ENCODE measurements around the gene ABCC3. TPM values are rescaled to one million over a fixed set of nuclear protein-coding genes. Genes with fewer than 3 reads are reported as not detected.
A peak's percentile ranks its signal among the peaks of the same experiment; 100 is the strongest.

Gene ABCC3
- total RNA-seq, 4 donors from 2014 or later = 297 to 655 (median 533) TPM

DNA sequence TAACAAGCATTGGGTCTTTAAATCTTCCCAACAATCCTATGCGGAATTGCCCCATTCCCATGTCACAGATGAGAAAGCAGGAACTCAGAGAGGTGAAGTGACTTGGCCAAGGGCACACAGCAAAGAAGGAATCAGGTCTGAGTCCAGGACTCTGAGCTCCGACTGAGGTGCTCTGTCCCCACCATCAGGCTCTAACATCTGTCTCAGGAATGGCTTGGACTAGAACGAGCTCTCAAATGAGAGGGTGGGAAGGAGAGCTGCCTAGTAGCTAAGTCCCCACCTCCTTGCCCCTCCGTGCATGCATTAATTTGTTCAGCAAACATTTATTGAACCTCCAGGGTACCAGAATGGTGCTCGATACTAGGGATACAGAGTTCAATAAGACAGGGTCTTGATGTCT lies 26.7 kb downstream of the ABCC3 start:
- in situ Hi-C loops (cut with MboI; ENCODE audit: low pct_ligation_motif_present in 1 of 4, low pct_unique_long_range_greater_than_20kb in 1 of 4, low sequenced_read_pairs in 3 of 4) = no loop called here
- TF ChIP-seq EP300 (IDR thresholded peaks at IDR 0.05; ENCODE audit: low read depth) (no peak), CTCF (IDR thresholded peaks at IDR 0.05) (no peak), POLR2A (IDR thresholded peaks at IDR 0.05) (no peak), POLR2AphosphoS5 (IDR thresholded peaks at IDR 0.05) (no peak)

GRCh38 chr17:50661795-50662391 lies 27.2 kb downstream of the ABCC3 start:
- Histone ChIP-seq H3K4me1 (peaks cover 31 to 57% (median 48%) of the 10 kb centered on the region in 4 donors), H3K4me3 (no peak overlapping the region), H3K36me3 (no peaks in the 10 kb centered on the region), H3K27me3 (no peaks in the 10 kb centered on the region), H3K27ac (peak overlapping the region; percentile 75 to 81 (median 80)), H3K9me3 (no peaks in the 10 kb centered on the region)
- TF ChIP-seq EP300 (IDR thresholded peaks at IDR 0.05; ENCODE audit: low read depth) (no peak), CTCF (IDR thresholded peaks at IDR 0.05) (no peak), POLR2A (IDR thresholded peaks at IDR 0.05) (peak; percentile 16), POLR2AphosphoS5 (IDR thresholded peaks at IDR 0.05) (peak; percentile 71 to 85 (median 72))
- peak; percentile 90 for DNase-seq
- WGBS, 2 donors (ENCODE audit: low coverage in 1 of 2) = 13 to 16% methylated on average over 5 to 9 of the region's 9 CpGs
- in situ Hi-C loops (cut with MboI; ENCODE audit: low pct_ligation_motif_present in 1 of 4, low pct_unique_long_range_greater_than_20kb in 1 of 4, low sequenced_read_pairs in 3 of 4) = no loop called here
- intact Hi-C loops (cut with DNase I; ENCODE audit: low total_unique reads) = no loop called here

More for the DNA sequence above, 26.7 kb downstream of the ABCC3 start:
- WGBS, 2 donors (ENCODE audit: low coverage in 1 of 2) = 75% methylated on average over 5 of the region's 5 CpGs; no CpG with 5 or more reads in 1 of the 2 donors
- intact Hi-C loops (cut with DNase I; ENCODE audit: low total_unique reads) = no loop called here
- H3K27me3 ChIP-seq = no peaks in the 10 kb centered on the region
- no peaks in the 10 kb centered on the region for H3K36me3 ChIP-seq
- no peaks in the 10 kb centered on the region for H3K9me3 ChIP-seq
- no peak overlapping the region for H3K4me3 ChIP-seq
- no peak for DNase-seq
- H3K27ac ChIP-seq = peak overlapping the region; percentile 75 to 81 (median 80)
- peaks cover 31 to 62% (median 50%) of the 10 kb centered on the region in 4 donors for H3K4me1 ChIP-seq

DNA sequence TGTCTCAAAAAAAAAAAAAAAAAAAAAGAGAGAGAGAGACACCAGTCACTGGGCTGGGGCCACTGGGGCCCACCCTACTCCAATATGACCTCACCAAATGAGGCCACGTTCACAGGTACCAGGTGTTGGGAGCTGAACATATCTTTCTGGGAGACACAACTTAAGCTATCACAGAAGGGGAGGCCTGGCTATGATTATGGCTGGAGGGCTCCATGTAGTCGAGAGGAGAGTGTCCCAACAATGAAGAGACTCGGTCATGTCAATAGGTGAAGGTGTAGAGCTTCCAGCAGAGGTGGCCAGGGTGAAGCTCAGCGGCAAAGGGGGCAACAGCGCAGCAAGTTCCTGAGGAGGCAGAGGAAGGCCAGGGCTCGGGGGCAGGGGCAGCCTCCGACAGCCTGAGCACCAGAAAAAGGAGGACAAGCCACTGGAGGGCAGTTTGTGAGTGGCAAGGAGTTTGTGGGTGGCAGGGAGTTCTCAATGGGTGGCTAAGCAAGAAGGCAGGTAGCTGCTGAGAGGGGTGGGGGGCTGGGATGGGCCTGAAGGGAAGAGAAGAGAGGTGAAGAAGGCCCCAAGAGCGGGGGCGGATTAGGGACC lies 28.0 kb downstream of the ABCC3 start:
- Histone ChIP-seq H3K4me1 (peaks cover 31 to 49% (median 42%) of the 10 kb centered on the region in 4 donors), H3K4me3 (no peak overlapping the region), H3K27ac (peak overlapping the region; percentile 75 to 81 (median 80)), H3K9me3 (no peaks in the 10 kb centered on the region), H3K36me3 (no peaks in the 10 kb centered on the region), H3K27me3 (no peaks in the 10 kb centered on the region)
- 87 to 100% methylated on average over 2 to 9 of the region's 9 CpGs for WGBS, 2 donors (ENCODE audit: low coverage in 1 of 2)
- intact Hi-C loops (cut with DNase I; ENCODE audit: low total_unique reads) = no loop called here
- in situ Hi-C loops (cut with MboI; ENCODE audit: low pct_ligation_motif_present in 1 of 4, low pct_unique_long_range_greater_than_20kb in 1 of 4, low sequenced_read_pairs in 3 of 4) = no loop called here
- no peak for DNase-seq
- TF ChIP-seq EP300 (IDR thresholded peaks at IDR 0.05; ENCODE audit: low read depth) (no peak), POLR2AphosphoS5 (IDR thresholded peaks at IDR 0.05) (no peak), CTCF (IDR thresholded peaks at IDR 0.05) (no peak)

- no peak for TF ChIP-seq POLR2A (IDR thresholded peaks at IDR 0.05)
- TF ChIP-seq EP300 (IDR thresholded peaks at IDR 0.05; ENCODE audit: low read depth) = no peak
- no peak for TF ChIP-seq CTCF (IDR thresholded peaks at IDR 0.05)
- no peak for TF ChIP-seq POLR2AphosphoS5 (IDR thresholded peaks at IDR 0.05)
- no peak for DNase-seq
- 85% methylated on average over 10 of the region's 10 CpGs; no CpG with 5 or more reads in 1 of the 2 donors for WGBS, 2 donors (ENCODE audit: low coverage in 1 of 2)
- Histone ChIP-seq H3K4me3 (no peak overlapping the region), H3K4me1 (peaks cover 28 to 37% (median 35%) of the 10 kb centered on the region in 4 donors), H3K9me3 (no peaks in the 10 kb centered on the region), H3K36me3 (no peaks in the 10 kb centered on the region), H3K27me3 (no peaks in the 10 kb centered on the region), H3K27ac (no peak overlapping the region)
- intact Hi-C loops (cut with DNase I; ENCODE audit: low total_unique reads) (no loop called here), in situ Hi-C loops (cut with MboI; ENCODE audit: low pct_ligation_motif_present in 1 of 4, low pct_unique_long_range_greater_than_20kb in 1 of 4, low sequenced_read_pairs in 3 of 4) (no loop called here)
These were observed 29.2 kb downstream of the ABCC3 start for GRCh38 chr17:50663812-50664374.
